Glutamatergic neuron (in vitro differentiated cells): ENCODE measurements around the gene GPC2. TPM values are rescaled to one million over a fixed set of nuclear protein-coding genes. Genes with fewer than 3 reads are reported as not detected.

Source experiments
- DNase-seq: peaks from one replicate; pipeline ENCODE4 v3.0.0; 2022
- H3K27ac Mint-ChIP-seq: one replicate; pipeline ENCODE4 v1.8.0; 2020; ENCODE audit warnings: mild to moderate bottlenecking, mixed read lengths, inconsistent platforms; ENCODE audit not compliant: unreplicated experiment
- H3K27me3 Mint-ChIP-seq: one replicate; pipeline ENCODE4 v1.8.0; 2020; ENCODE audit warnings: mild to moderate bottlenecking, moderate library complexity, mixed read lengths, inconsistent platforms; ENCODE audit not compliant: unreplicated experiment
- H3K36me3 Mint-ChIP-seq: one replicate; pipeline ENCODE4 v1.8.0; 2020; ENCODE audit warnings: mild to moderate bottlenecking, mixed read lengths, inconsistent platforms; ENCODE audit not compliant: unreplicated experiment
- H3K4me1 Mint-ChIP-seq: one replicate; pipeline ENCODE4 v1.8.0; 2020; ENCODE audit warnings: mild to moderate bottlenecking, low read depth, mixed read lengths, inconsistent platforms; ENCODE audit not compliant: unreplicated experiment
- H3K4me3 Mint-ChIP-seq: one replicate; pipeline ENCODE4 v1.8.0; 2020; ENCODE audit warnings: mild to moderate bottlenecking, mixed read lengths, inconsistent platforms; ENCODE audit not compliant: unreplicated experiment
- H3K9me3 Mint-ChIP-seq: one replicate; pipeline ENCODE4 v1.8.0; 2020; ENCODE audit warnings: mild to moderate bottlenecking, moderate library complexity, mixed read lengths, inconsistent platforms; ENCODE audit not compliant: unreplicated experiment
- total RNA-seq: library from RNA; stranded (reverse); fragmentation: NEBNext Ultra II Directional; extraction: Animal tissue kit (Norgen Biotek cat#: 25700); gene quantifications from one replicate; pipeline ENCODE4 v1.2.1, GENCODE V29; 2021; ENCODE audit not compliant: unreplicated experiment
- TF ChIP-seq, protein P1 (sequence below): fragments of 200-600 bp; sonication (generic); IDR thresholded peaks from one replicate; pipeline ENCODE4 v1.5.0; 2021; ENCODE audit not compliant: partially characterized antibody, unreplicated experiment

Gene GPC2
- total RNA-seq, 1 donor from 2014 or later, result 530 TPM

DNA sequence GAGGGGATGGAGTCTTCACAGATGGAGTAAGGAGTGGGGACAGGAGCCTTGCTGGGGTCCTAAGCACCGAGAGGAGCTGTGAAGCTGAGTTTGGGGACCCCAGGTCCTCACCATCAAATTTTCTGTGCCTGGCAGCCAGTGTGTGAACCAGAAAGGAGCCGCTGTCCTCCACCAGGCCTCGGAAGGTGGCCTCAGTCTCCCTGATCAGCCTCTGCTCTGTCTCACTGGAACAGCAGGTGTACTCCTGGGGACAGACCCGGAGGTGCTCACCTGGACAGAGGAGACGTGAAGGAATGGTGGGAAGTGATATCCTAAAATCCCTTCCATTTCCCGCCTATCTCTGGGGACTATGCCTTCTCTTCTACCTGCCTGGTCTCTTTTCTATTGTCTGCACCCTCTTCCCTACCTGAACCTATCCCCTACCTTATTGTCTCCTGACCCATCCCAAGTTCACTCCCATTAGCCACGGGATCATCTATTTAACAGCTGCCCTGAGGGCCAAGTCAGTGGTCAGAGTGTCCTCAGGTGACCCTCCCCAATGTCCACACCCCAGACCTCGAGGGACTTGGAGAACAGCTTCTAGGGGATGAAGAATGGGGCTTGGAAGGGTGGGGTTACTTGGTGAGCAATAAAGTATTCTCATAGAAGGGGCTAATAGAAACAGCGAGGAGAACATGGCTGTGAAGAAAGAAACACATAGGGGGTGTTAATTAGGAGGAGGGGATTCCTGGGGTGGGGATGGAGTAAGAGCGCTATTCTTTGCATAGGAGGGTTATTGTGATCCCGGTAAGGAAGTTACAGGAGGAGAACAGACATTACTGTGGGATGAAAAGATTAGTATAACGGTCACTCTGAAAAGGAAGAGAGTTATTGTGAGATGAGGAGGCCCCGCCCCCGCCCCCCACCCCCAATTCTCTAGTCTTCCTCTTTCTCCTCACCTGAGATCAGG lies 811 bp downstream of the GPC2 start:
- no peak for DNase-seq
- peaks cover 8% of the 10 kb centered on the region for H3K36me3 Mint-ChIP-seq
- H3K27me3 Mint-ChIP-seq, result peaks cover 13% of the 10 kb centered on the region
- TF ChIP-seq, protein P1, sequence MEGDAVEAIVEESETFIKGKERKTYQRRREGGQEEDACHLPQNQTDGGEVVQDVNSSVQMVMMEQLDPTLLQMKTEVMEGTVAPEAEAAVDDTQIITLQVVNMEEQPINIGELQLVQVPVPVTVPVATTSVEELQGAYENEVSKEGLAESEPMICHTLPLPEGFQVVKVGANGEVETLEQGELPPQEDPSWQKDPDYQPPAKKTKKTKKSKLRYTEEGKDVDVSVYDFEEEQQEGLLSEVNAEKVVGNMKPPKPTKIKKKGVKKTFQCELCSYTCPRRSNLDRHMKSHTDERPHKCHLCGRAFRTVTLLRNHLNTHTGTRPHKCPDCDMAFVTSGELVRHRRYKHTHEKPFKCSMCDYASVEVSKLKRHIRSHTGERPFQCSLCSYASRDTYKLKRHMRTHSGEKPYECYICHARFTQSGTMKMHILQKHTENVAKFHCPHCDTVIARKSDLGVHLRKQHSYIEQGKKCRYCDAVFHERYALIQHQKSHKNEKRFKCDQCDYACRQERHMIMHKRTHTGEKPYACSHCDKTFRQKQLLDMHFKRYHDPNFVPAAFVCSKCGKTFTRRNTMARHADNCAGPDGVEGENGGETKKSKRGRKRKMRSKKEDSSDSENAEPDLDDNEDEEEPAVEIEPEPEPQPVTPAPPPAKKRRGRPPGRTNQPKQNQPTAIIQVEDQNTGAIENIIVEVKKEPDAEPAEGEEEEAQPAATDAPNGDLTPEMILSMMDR, result no peak
- peaks cover 14% of the 10 kb centered on the region for H3K4me1 Mint-ChIP-seq
- peak overlapping the region; percentile 98 for H3K4me3 Mint-ChIP-seq
- peaks cover 15% of the 10 kb centered on the region for H3K9me3 Mint-ChIP-seq
- H3K27ac Mint-ChIP-seq, result peak overlapping the region; percentile 94

DNA sequence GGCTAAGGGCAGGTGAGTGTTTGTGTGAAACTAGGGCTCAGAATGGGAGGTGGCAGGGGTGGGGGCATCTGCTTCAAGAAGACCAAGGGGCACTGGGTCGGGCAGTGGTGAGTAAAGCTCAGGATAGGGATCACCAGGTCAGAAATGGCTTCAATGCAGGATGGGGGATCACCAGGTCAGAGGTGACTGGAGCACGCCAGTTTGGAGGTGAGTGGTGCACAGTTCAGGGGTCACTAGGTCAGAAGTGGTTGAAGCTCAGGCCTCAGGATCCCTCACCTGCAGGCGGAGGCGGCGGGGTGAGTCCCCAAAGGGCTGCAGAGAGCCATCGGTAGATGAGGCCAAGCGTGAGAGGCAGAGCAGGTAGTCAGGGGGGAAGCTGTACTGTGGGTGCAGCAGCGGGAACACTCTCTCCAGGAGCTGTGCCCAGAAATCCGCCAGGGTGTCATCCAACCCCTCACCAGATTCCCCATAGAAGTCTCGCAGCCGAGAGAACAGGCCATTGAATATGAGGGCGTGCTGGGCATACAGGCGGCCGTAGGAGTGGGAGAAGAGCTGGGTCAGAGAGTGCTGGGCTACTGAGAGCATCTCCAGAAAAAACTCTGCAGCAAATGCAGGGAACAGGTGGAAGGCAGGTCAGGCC lies 1.8 kb downstream of the GPC2 start:
- H3K4me3 Mint-ChIP-seq, result peak overlapping the region; percentile 98
- H3K27ac Mint-ChIP-seq, result peak overlapping the region; percentile 45
- H3K4me1 Mint-ChIP-seq, result peaks cover 18% of the 10 kb centered on the region
- peaks cover 13% of the 10 kb centered on the region for H3K36me3 Mint-ChIP-seq
- peaks cover 16% of the 10 kb centered on the region for H3K9me3 Mint-ChIP-seq
- peaks cover 16% of the 10 kb centered on the region for H3K27me3 Mint-ChIP-seq
- DNase-seq, result no peak
- TF ChIP-seq, protein P1, result no peak

DNA sequence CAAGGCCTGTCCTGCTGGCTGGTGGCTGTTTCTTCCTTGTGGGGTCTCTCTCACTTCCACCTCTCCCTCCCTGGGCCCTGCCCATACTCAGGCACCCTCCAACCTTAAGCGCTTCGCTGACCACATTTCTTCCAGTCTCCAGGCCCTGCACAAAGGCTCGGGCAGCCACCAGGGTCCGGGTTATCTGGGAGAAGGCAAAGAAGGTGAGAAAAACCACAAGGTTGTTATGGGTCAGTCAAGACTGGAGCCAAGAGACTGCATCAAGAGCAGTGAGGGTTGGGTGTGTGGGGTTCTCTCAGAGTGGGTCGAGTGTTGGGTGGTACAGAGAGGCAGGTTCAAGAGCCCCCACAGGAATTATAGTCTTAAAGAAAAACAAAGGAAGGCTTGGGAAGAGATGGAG lies 2.6 kb downstream of the GPC2 start:
- Mint-ChIP-seq H3K27me3 (peaks cover 17% of the 10 kb centered on the region), H3K4me3 (peak overlapping the region; percentile 98), H3K4me1 (peaks cover 19% of the 10 kb centered on the region), H3K27ac (no peak overlapping the region), H3K9me3 (peaks cover 16% of the 10 kb centered on the region), H3K36me3 (peaks cover 13% of the 10 kb centered on the region)
- TF ChIP-seq, protein P1, result no peak
- DNase-seq, result no peak

DNA sequence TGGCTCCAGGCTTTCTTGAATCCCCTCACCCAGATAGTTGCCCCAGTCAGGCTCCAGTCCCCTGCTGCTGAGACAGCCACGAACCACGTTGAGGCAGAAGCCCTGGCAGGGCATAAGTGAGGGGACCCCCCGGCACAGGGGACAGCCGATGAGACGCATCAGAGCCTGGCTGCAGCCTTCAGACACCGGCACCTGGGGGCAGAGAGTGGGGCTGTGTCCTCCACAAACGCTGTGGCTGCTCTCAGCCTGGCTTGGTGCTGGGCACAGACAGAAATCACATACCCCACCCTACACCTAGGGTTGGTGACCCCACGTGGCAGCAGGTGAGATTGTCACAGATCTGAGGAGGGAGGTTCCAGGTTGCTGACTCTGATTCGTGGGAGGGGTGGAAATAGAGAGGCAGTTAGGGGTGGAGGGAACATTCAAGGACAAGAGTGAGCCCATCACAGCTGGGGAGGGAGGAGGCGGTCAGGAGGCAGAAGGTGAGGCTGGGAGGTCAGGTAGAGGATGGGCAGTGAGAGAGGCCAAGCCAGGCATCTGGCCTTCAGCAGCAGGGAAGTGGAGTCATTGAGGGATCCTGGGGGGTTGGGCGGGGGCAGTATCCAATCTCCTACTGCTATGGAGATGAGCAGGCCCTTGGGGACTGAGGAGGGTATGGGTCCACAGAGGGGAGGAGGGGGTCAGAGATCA lies 3.2 kb downstream of the GPC2 start:
- no peak overlapping the region for H3K4me3 Mint-ChIP-seq
- DNase-seq, result no peak
- TF ChIP-seq, protein P1, result no peak
- no peak overlapping the region for H3K27ac Mint-ChIP-seq
- peaks cover 13% of the 10 kb centered on the region for H3K36me3 Mint-ChIP-seq
- H3K27me3 Mint-ChIP-seq, result peaks cover 18% of the 10 kb centered on the region
- peaks cover 19% of the 10 kb centered on the region for H3K4me1 Mint-ChIP-seq
- peaks cover 17% of the 10 kb centered on the region for H3K9me3 Mint-ChIP-seq
